NOMO-1 (cell line): ENCODE data around the gene RBM10.

Experiments used
- DNase-seq, 2 experiments: peaks; one replicate each; lab custom pipeline; 2025; ENCODE audit not compliant: unreplicated experiment in 2 of 2; lab: John Stamatoyannopoulos, UW

The RBM10 gene

GRCh38 chrX:47232197-47232802, 87.3 kb downstream of the RBM10 start:
- DNase-seq: no peak

- peak; percentile 17 to 32 for DNase-seq
These were observed 87.8 kb downstream of the RBM10 start, which contains the start of gene USP11 for GRCh38 chrX:47232803-47233332. USP11 (plus strand) TSS chrX:47233009; CDS start chrX:47233044, 35 bp downstream.

GRCh38 chrX:47233333-47234113, 88.5 kb downstream of the RBM10 start:
- DNase-seq: peak; percentile 93 to 94

GRCh38 chrX:47234583-47234982, 89.6 kb downstream of the RBM10 start:
- peak in 1 of 2 experiments; percentile 2 for DNase-seq

GRCh38 chrX:47235691-47236103, 90.7 kb downstream of the RBM10 start:
- DNase-seq: no peak
